ENCODE data around the gene CANT1.
"Not testable (repeated sequence)": the region's sequence is repeated elsewhere in the genome, so short reads cannot be mapped to it uniquely, and the experiment has no call there.

CANT1 gene

GRCh38 chr17:78974635-78975591 is 34.7 kb downstream of the CANT1 start:
- FAIRE-seq = peak; percentile 88

GRCh38 chr17:78973792-78974520 is 35.6 kb downstream of the CANT1 start:
- no peak for FAIRE-seq

GRCh38 chr17:78973196-78973595 is 36.4 kb downstream of the CANT1 start:
- no peak for FAIRE-seq

GRCh38 chr17:78972507-78973105 is 37.0 kb downstream of the CANT1 start:
- FAIRE-seq = no peak

GRCh38 chr17:78971756-78972506 is 37.6 kb downstream of the CANT1 start:
- no peak for FAIRE-seq

- FAIRE-seq = no peak
Observed at GRCh38 chr17:78970834-78971755, 38.5 kb downstream of the CANT1 start.

GRCh38 chr17:78969865-78970264 is 39.7 kb downstream of the CANT1 start:
- FAIRE-seq = no peak

- no peak for FAIRE-seq
Observed at GRCh38 chr17:78967782-78968362, 41.7 kb downstream of the CANT1 start.

GRCh38 chr17:78966910-78967600 is 42.5 kb downstream of the CANT1 start:
- no peak for FAIRE-seq

GRCh38 chr17:78966123-78966813 is 43.3 kb downstream of the CANT1 start:
- no peak for FAIRE-seq

GRCh38 chr17:78965491-78965924 is 44.1 kb downstream of the CANT1 start:
- FAIRE-seq = no peak

GRCh38 chr17:78963378-78963777 is 46.2 kb downstream of the CANT1 start:
- FAIRE-seq = no peak

- FAIRE-seq = not testable (repeated sequence)
Observed at GRCh38 chr17:78962984-78963348, 46.6 kb downstream of the CANT1 start.

GRCh38 chr17:78962345-78962983 is 47.1 kb downstream of the CANT1 start:
- no peak for FAIRE-seq

- no peak for FAIRE-seq
Observed at GRCh38 chr17:78961571-78961970, 48.0 kb downstream of the CANT1 start.

- FAIRE-seq = no peak
Observed at GRCh38 chr17:78960928-78961327, 48.6 kb downstream of the CANT1 start.

- FAIRE-seq = no peak
Observed at GRCh38 chr17:78959803-78960202, 49.8 kb downstream of the CANT1 start.

- no peak for FAIRE-seq
Observed at GRCh38 chr17:78958641-78959127, 50.9 kb downstream of the CANT1 start.

- FAIRE-seq = no peak
Observed at GRCh38 chr17:78957128-78957527, 52.4 kb downstream of the CANT1 start.
